H1 (cell line): Measurements from ENCODE around the gene ROPN1. TPM values are rescaled to one million over a fixed set of nuclear protein-coding genes. Genes with fewer than 3 reads are reported as not detected.

Experiments
- CTCF ChIA-PET: fragments of 300-600 bp; sonication (Branson Sonifier 250); formaldehyde crosslinking; loops from one replicate; lab custom pipeline; 2021; ENCODE audit not compliant: partially characterized antibody; lab: Charles Lee
- POLR2A ChIA-PET: fragments of 300-600 bp; sonication (Branson Sonifier 250); formaldehyde crosslinking; loops from one replicate; lab custom pipeline; 2021; ENCODE audit warnings: inconsistent platforms; ENCODE audit not compliant: partially characterized antibody; lab: Charles Lee
- DNase-seq, 2 experiments: peaks; one replicate each; pipeline versions ENCODE4 v3.0.0 to v3.0.0-alpha.2; 2010 to 2022; ENCODE audit warnings: low spot score in 2 of 2, low read depth in 1 of 2, mixed read lengths in 1 of 2
- FAIRE-seq: peaks from 2 replicates; lab custom pipeline; 2011; peaks lifted over from hg19 to GRCh38; lab: Jason Lieb, UNC
- H2AFZ ChIP-seq: 2 replicates; pipeline ENCODE4 v1.8.1; 2012; ENCODE audit warnings: low read length, inconsistent platforms
- H2AK5ac ChIP-seq: 2 replicates; pipeline ENCODE4 v1.6.1; 2013; ENCODE audit warnings: low read depth, low read length
- H2BK120ac ChIP-seq: replicated peaks from 2 replicates; pipeline ENCODE3; 2013; ENCODE audit warnings: low read depth, low read length, inconsistent platforms
- H2BK12ac ChIP-seq: 2 replicates; pipeline ENCODE4 v1.6.1; 2013; ENCODE audit warnings: low read depth, low read length
- H2BK15ac ChIP-seq: 2 replicates; pipeline ENCODE4 v1.6.1; 2013; ENCODE audit warnings: low read length
- H2BK20ac ChIP-seq: 2 replicates; pipeline ENCODE4 v1.6.1; 2013; ENCODE audit warnings: low read length
- H2BK5ac ChIP-seq: 2 replicates; pipeline ENCODE4 v1.6.1; 2013; ENCODE audit warnings: low read depth, low read length
- H3K14ac ChIP-seq: 2 replicates; pipeline ENCODE4 v1.6.1; 2013; ENCODE audit warnings: inconsistent platforms; ENCODE audit not compliant: insufficient read length
- H3K18ac ChIP-seq: 2 replicates; pipeline ENCODE4 v1.6.1; 2013; ENCODE audit warnings: low read length; ENCODE audit errors: extremely low read depth
- H3K23ac ChIP-seq: 2 replicates; pipeline ENCODE4 v1.6.1; 2013; ENCODE audit warnings: inconsistent platforms; ENCODE audit not compliant: insufficient read length
- H3K23me2 ChIP-seq: 2 replicates; pipeline ENCODE4 v1.6.1; 2013; ENCODE audit warnings: low read depth, low read length
- H3K27ac ChIP-seq: 2 replicates; pipeline ENCODE4 v1.6.1; 2011; ENCODE audit warnings: low read depth, low read length, inconsistent platforms
- H3K27me3 ChIP-seq, 4 experiments: replicated peaks in 1 of 4; 1 replicate in 1 of 4; 2 replicates in 3 of 4; pipeline versions ENCODE4 v1.6.1 to v1.8.1; 2011 to 2013; ENCODE audit warnings: low read length in 3 of 4, mild to moderate bottlenecking in 3 of 4, inconsistent platforms in 2 of 4, mixed read lengths in 2 of 4, moderate library complexity in 1 of 4; ENCODE audit not compliant: control insufficient read depth in 3 of 4, insufficient read depth in 3 of 4; ENCODE audit errors: extremely low read depth in 1 of 4
- H3K36me3 ChIP-seq, 4 experiments: 2 replicates each; pipeline versions ENCODE4 v1.6.1 to v1.8.1; 2011 to 2013; ENCODE audit warnings: mild to moderate bottlenecking in 4 of 4, low read length in 3 of 4, moderate library complexity in 2 of 4, control low read depth in 1 of 4, inconsistent platforms in 1 of 4; ENCODE audit not compliant: insufficient read depth in 4 of 4, control insufficient read depth in 2 of 4
- H3K4ac ChIP-seq: replicated peaks from 2 replicates; pipeline ENCODE3; 2013; ENCODE audit warnings: low read length, low read depth, mixed read lengths, inconsistent platforms; ENCODE audit not compliant: insufficient read length
- H3K4me1 ChIP-seq, 4 experiments: replicated peaks in 1 of 4; 1 replicate in 1 of 4; 2 replicates in 3 of 4; pipeline versions ENCODE4 v1.6.1 to v1.8.1; 2011 to 2013; ENCODE audit warnings: low read length in 3 of 4, inconsistent platforms in 2 of 4, mixed read lengths in 1 of 4; ENCODE audit not compliant: insufficient read depth in 4 of 4, control insufficient read depth in 3 of 4
- H3K4me2 ChIP-seq, 2 experiments: 2 replicates each; pipeline versions ENCODE4 v1.6.1 to v1.8.1; 2011 to 2013; ENCODE audit warnings: low read depth in 2 of 2, low read length in 2 of 2, control low read depth in 1 of 2, inconsistent platforms in 1 of 2, mild to moderate bottlenecking in 1 of 2; ENCODE audit not compliant: insufficient read depth in 1 of 2
- H3K4me3 ChIP-seq, 4 experiments: fragments of 200-600, 300-600 bp in 1 of 4; sonication (generic), shearing (Covaris generic), sonication (Bioruptor Twin) in 1 of 4; 2 replicates each; pipeline versions ENCODE4 v1.5.1 to v1.8.1; 2011 to 2016; ENCODE audit warnings: low read length in 4 of 4, low read depth in 3 of 4, control low read depth in 2 of 4, inconsistent platforms in 2 of 4, mild to moderate bottlenecking in 2 of 4, mixed read lengths in 1 of 4, moderate library complexity in 1 of 4; ENCODE audit not compliant: insufficient read depth in 2 of 4; ENCODE audit errors: extremely low read depth in 1 of 4
- H3K56ac ChIP-seq: replicated peaks from 2 replicates; pipeline ENCODE3; 2013; ENCODE audit warnings: low read depth, mild to moderate bottlenecking, mixed read lengths, low read length, inconsistent platforms; ENCODE audit not compliant: insufficient read length
- H3K79me1 ChIP-seq: 2 replicates; pipeline ENCODE4 v1.6.1; 2013; ENCODE audit warnings: low read depth, low read length, control low read depth
- H3K79me2 ChIP-seq, 2 experiments: 2 replicates each; pipeline versions ENCODE4 v1.6.1 to v1.8.1; 2012 to 2013; ENCODE audit warnings: low read length in 2 of 2, mild to moderate bottlenecking in 2 of 2, inconsistent platforms in 1 of 2; ENCODE audit not compliant: insufficient read depth in 2 of 2, control insufficient read depth in 1 of 2
- H3K9ac ChIP-seq, 4 experiments: replicated peaks in 1 of 4; 1 replicate in 1 of 4; 2 replicates in 3 of 4; pipeline versions ENCODE4 v1.6.1 to v1.8.1; 2011 to 2013; ENCODE audit warnings: low read depth in 3 of 4, low read length in 3 of 4, control low read depth in 2 of 4, mild to moderate bottlenecking in 2 of 4, moderate library complexity in 2 of 4, inconsistent platforms in 1 of 4; ENCODE audit errors: extremely low read depth in 1 of 4
- H3K9me3 ChIP-seq, 2 experiments: 2 replicates each; pipeline versions ENCODE4 v1.6.1 to v1.8.1; 2012 to 2013; ENCODE audit warnings: mild to moderate bottlenecking in 2 of 2, moderate library complexity in 2 of 2, control low read depth in 1 of 2, inconsistent platforms in 1 of 2, low read depth in 1 of 2, low read length in 1 of 2, mixed read lengths in 1 of 2; ENCODE audit not compliant: insufficient read depth in 2 of 2
- H4K20me1 ChIP-seq, 2 experiments: replicated peaks in 1 of 2; 2 replicates each; pipeline versions ENCODE3 to v1.8.1; 2011 to 2013; ENCODE audit warnings: inconsistent platforms in 2 of 2, low read length in 2 of 2, mild to moderate bottlenecking in 1 of 2; ENCODE audit not compliant: insufficient read depth in 2 of 2, control insufficient read depth in 1 of 2
- H4K5ac ChIP-seq: 2 replicates; pipeline ENCODE4 v1.6.1; 2013; ENCODE audit warnings: low read length, low read depth, mixed read lengths, inconsistent platforms; ENCODE audit not compliant: insufficient read length
- H4K8ac ChIP-seq: 2 replicates; pipeline ENCODE4 v1.8.0; 2013; ENCODE audit warnings: mild to moderate bottlenecking, moderate library complexity, low read length, inconsistent platforms; ENCODE audit not compliant: insufficient read depth; ENCODE audit errors: extremely low read depth
- H4K91ac ChIP-seq: replicated peaks from 2 replicates; pipeline ENCODE3; 2013; ENCODE audit warnings: low read length, mixed read lengths, inconsistent platforms; ENCODE audit not compliant: insufficient read length
- JUND ChIP-seq: IDR thresholded peaks from 2 replicates; pipeline ENCODE4 v1.6.1; 2011; ENCODE audit warnings: mild to moderate bottlenecking, improper control_type of control experiment, low read length
- KDM4A ChIP-seq: IDR thresholded peaks from one replicate; pipeline ENCODE4 v1.7.1; 2012; ENCODE audit warnings: low read depth, mild to moderate bottlenecking, moderate library complexity, low read length, inconsistent platforms; ENCODE audit not compliant: severe bottlenecking
- SP4 ChIP-seq: IDR thresholded peaks from 2 replicates; pipeline ENCODE4 v1.6.1; 2012; ENCODE audit warnings: low read length, inconsistent platforms
- TCF12 ChIP-seq: IDR thresholded peaks from 2 replicates; pipeline ENCODE4 v1.6.1; 2011; ENCODE audit warnings: low read depth, mild to moderate bottlenecking, low read length
- WGBS, 2 experiments: shearing (Covaris generic) in 1 of 2; methylation state at CpG; one replicate each; pipeline versions ENCODE4 v1.1.6 to v1.1.7; 2013 to 2015; ENCODE audit warnings: low lambda C conversion rate in 2 of 2, mixed read lengths in 2 of 2, inconsistent platforms in 1 of 2, low coverage in 1 of 2, missing lambda C conversion rate in 1 of 2; ENCODE audit not compliant: insufficient replicate concordance in 2 of 2, insufficient coverage in 1 of 2, insufficient read length in 1 of 2; ENCODE audit errors: extremely low coverage in 1 of 2, missing lambda C conversion rate in 1 of 2; 5-methylcytosine and 5-hydroxymethylcytosine counted together
- polyA plus RNA-seq, 7 experiments: library from polyadenylated mRNA; depleted of rRNA in 3 of 7; stranded (reverse) in 5 of 7; unstranded in 2 of 7; fragments of >200 nt in 5 of 7; fragments of 200-250 nt in 2 of 7; gene quantifications; 1 replicate in 5 of 7; 2 replicates in 1 of 7; 4 replicates in 1 of 7; pipeline versions ENCODE4 v1.2.1 to v1.2.3, GENCODE V29; 2011 to 2013; ENCODE audit warnings: missing spikeins in 2 of 7, mixed read lengths in 2 of 7
- total RNA-seq: library from RNA; stranded (reverse); fragmentation: NEBNext Ultra II Directional; extraction: Animal tissue kit (Norgen Biotek cat#: 25700); gene quantifications from 2 replicates; pipeline ENCODE4 v1.2.1, GENCODE V29; 2021
- TF ChIP-seq, protein P1 (sequence below): IDR thresholded peaks from 2 replicates; pipeline ENCODE4 v1.6.1; 2012; ENCODE audit warnings: inconsistent platforms

The ROPN1 gene
- total and polyA plus RNA-seq, 2 of the 8 experiments (the other 6 are each of a cell fraction or from before 2014, with no cell fraction given), result 0.03 TPM; not detected in 1

DNA sequence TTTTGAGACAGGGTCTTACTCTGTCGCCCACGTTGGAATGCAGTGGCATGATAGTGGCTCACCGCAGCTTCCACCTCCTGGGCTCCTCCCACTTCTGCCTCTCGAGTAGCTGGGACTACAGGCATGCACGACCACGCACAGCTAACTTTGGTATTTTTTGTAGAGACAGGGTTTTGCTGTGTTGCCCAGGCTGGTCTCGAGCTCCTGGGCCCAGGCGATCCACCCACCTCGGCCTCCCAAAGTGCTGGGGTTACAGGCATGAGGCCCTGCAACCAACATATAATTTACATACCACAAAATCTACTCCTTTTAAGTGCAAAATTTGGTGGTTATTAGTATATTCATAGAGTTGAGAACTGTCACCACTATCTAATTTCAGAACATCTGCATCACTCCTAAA lies 62.6 kb downstream of the ROPN1 start:
- Histone ChIP-seq H3K4ac (no peak overlapping the region), H2AK5ac (no peak overlapping the region), H2BK15ac (no peak overlapping the region), H3K56ac (no peak overlapping the region), H3K9ac (no peak overlapping the region), H2BK20ac (no peak overlapping the region), H2BK5ac (no peak overlapping the region), H3K79me1 (no peaks in the 10 kb centered on the region), H3K18ac (no peak overlapping the region), H3K27ac (no peak overlapping the region), H3K36me3 (peaks cover 2 to 51% (median 16%) of the 10 kb centered on the region in 4 experiments; a peak in 7 of 8 replicates), H3K23me2 (no peaks in the 10 kb centered on the region), H4K5ac (no peak overlapping the region), H2BK120ac (no peak overlapping the region), H4K91ac (no peak overlapping the region), H3K79me2 (no peaks in the 10 kb centered on the region), H4K8ac (no peak overlapping the region), H2AFZ (no peak overlapping the region), H4K20me1 (no peaks in the 10 kb centered on the region), H3K4me2 (no peak overlapping the region), H3K27me3 (no peaks in the 10 kb centered on the region), H3K4me3 (no peak overlapping the region), H3K14ac (no peak overlapping the region), H2BK12ac (no peak overlapping the region), H3K4me1 (no peaks in the 10 kb centered on the region), H3K23ac (no peak overlapping the region), H3K9me3 (no peaks in the 10 kb centered on the region)
- ChIA-PET POLR2A (interaction anchor here (0.6 to 2.0 kb wide), 2 partner anchors 32 to 54 kb away, joined by 3 to 6 read pairs; partner anchors contain the start of gene CCDC14), CTCF (interaction anchor here (1.0 kb wide), 1 partner anchor 22 kb away, joined by 3 read pairs; no protein-coding TSS in a partner anchor)
- WGBS, 2 experiments, result 97% methylated on average over 9 of the region's 9 CpGs; no CpG with 5 or more reads in 1 of the 2 experiments
- no peak for DNase-seq
- TF ChIP-seq, protein P1, sequence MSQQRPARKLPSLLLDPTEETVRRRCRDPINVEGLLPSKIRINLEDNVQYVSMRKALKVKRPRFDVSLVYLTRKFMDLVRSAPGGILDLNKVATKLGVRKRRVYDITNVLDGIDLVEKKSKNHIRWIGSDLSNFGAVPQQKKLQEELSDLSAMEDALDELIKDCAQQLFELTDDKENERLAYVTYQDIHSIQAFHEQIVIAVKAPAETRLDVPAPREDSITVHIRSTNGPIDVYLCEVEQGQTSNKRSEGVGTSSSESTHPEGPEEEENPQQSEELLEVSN, result no peak
- no peak for TF ChIP-seq JUND
- no peak for TF ChIP-seq SP4
- TF ChIP-seq KDM4A, result no peak
- TF ChIP-seq TCF12, result no peak
- FAIRE-seq, result no peak
